ENCODE measurements around the gene NKX2-2.

DNA sequence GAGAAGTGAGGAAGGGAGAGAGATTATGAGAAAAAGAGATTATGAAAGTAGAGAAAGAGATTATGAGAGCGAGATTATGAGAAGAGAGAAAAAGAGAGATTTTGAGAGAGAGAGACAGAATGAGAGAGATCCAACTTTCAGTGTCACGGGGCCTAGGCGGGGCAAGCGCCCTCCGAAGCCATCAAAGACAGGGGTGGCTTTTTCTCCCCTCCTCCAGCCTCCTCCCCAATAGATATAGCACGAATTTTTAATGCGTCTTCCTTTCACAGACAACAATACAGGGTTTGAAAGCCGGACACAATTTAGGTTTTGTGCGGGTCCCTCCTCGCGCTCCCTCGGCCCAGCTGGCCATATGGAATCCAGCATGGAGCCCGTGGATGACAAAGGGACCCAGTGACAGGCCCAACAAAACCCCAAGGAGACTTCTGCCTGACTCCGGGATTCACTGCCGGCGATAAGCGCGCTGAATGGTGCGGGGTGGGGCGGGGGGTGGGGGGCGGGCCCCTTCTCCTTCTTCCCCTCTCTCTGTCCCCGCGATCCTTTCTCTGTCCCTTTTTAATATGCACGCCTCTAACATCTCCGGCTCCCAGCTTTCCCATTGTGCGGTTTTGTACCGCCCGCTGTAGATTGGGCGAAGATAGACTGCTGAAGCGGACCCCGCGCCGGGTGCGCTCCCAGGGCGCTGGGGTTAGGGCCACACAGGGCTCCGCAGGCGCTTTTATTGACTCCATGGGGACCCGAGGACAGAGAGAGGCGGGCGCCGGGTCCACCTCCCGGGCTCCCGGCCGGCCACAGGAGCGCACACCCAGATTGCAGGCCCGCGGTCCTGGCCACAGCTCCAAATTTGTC lies 5.4 kb downstream of the NKX2-2 start:
- TF ChIP-seq, protein P1, sequence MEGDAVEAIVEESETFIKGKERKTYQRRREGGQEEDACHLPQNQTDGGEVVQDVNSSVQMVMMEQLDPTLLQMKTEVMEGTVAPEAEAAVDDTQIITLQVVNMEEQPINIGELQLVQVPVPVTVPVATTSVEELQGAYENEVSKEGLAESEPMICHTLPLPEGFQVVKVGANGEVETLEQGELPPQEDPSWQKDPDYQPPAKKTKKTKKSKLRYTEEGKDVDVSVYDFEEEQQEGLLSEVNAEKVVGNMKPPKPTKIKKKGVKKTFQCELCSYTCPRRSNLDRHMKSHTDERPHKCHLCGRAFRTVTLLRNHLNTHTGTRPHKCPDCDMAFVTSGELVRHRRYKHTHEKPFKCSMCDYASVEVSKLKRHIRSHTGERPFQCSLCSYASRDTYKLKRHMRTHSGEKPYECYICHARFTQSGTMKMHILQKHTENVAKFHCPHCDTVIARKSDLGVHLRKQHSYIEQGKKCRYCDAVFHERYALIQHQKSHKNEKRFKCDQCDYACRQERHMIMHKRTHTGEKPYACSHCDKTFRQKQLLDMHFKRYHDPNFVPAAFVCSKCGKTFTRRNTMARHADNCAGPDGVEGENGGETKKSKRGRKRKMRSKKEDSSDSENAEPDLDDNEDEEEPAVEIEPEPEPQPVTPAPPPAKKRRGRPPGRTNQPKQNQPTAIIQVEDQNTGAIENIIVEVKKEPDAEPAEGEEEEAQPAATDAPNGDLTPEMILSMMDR (IDR thresholded peaks at IDR 0.05; ENCODE audit: insufficient read depth, low read depth, low read length): no peak
- TF ChIP-seq EZH2 (IDR thresholded peaks at IDR 0.05; ENCODE audit: insufficient read depth, low read length): no peak

All from astrocyte (in vitro differentiated cells and primary cell).